Body of pancreas (tissue), 4 donors: Measurements from ENCODE around the gene STK32B.

Experiments
- POLR2A ChIP-seq, 3 donors: fragments of 450-650 bp; IDR thresholded peaks; one replicate each; pipeline ENCODE4 v1.6.1; 2016; ENCODE audit warnings: antibody characterized with exemption in 3 of 3, mild to moderate bottlenecking in 2 of 3
- TF ChIP-seq, protein P1 (sequence below), 7 experiments: fragments of 450-650 bp in 4 of 7; fragments of 200-600 bp in 3 of 7; sonication (generic) in 3 of 7; IDR thresholded peaks; one replicate each; pipeline ENCODE4 v1.5.1; 2016 to 2019; ENCODE audit warnings: antibody characterized with exemption in 7 of 7

DNA sequence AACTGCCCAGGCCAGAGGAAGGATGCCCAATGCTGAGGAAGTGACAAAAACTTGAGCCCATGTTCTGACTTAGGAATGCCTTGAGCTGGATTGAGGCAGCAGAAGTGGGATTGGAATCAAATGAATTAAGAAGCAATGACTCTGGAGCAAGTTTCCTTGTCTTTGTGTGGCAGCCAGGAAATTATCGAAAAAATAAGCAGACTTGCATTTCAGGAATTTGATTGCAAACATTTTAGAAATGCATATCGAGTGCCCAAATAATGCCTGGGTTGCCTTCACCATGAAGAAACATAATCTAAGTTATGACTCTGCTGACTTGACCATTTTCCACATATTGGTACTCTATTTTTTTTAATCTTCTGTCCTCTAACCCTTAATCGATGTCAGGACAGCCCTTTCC is 41.5 kb upstream of the STK32B start:
- no peak for TF ChIP-seq POLR2A (IDR thresholded peaks at IDR 0.05)
- TF ChIP-seq, protein P1, sequence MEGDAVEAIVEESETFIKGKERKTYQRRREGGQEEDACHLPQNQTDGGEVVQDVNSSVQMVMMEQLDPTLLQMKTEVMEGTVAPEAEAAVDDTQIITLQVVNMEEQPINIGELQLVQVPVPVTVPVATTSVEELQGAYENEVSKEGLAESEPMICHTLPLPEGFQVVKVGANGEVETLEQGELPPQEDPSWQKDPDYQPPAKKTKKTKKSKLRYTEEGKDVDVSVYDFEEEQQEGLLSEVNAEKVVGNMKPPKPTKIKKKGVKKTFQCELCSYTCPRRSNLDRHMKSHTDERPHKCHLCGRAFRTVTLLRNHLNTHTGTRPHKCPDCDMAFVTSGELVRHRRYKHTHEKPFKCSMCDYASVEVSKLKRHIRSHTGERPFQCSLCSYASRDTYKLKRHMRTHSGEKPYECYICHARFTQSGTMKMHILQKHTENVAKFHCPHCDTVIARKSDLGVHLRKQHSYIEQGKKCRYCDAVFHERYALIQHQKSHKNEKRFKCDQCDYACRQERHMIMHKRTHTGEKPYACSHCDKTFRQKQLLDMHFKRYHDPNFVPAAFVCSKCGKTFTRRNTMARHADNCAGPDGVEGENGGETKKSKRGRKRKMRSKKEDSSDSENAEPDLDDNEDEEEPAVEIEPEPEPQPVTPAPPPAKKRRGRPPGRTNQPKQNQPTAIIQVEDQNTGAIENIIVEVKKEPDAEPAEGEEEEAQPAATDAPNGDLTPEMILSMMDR (IDR thresholded peaks at IDR 0.05), result no peak
